ENCODE results near the gene LRRC74A. TPM values are rescaled to one million over a fixed set of nuclear protein-coding genes. Genes with fewer than 3 reads are reported as not detected.
"Not testable (repeated sequence)": the region's sequence is repeated elsewhere in the genome, so short reads cannot be mapped to it uniquely, and the experiment has no call there.

LRRC74A gene
- total RNA-seq, 1 donor from 2014 or later: not detected

GRCh38 chr14:76883447-76883846, 57.2 kb downstream of the LRRC74A start:
- intact Hi-C loops (cut with micrococcal nuclease): no loop called here

DNA sequence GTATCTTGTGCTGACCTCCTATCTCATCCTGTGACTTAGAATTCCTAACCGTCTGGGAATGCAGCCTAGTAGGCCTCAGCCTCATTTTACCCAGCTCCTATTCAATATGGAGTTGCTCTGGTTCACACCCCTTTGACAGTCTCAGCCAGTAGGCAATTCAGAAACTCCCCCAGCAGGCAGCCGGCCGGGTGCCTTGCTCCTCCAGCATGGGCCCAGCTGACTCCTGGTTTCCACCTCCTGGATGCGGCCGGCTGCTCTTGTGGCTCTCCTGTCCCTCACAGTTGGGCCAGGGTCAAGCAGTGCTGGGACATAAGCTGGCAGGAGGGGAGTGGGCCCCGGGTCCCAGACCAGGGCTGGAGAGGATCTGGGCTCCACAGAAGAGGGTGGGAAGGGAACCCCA, 58.2 kb downstream of the LRRC74A start:
- intact Hi-C loops (cut with micrococcal nuclease): no loop called here

DNA sequence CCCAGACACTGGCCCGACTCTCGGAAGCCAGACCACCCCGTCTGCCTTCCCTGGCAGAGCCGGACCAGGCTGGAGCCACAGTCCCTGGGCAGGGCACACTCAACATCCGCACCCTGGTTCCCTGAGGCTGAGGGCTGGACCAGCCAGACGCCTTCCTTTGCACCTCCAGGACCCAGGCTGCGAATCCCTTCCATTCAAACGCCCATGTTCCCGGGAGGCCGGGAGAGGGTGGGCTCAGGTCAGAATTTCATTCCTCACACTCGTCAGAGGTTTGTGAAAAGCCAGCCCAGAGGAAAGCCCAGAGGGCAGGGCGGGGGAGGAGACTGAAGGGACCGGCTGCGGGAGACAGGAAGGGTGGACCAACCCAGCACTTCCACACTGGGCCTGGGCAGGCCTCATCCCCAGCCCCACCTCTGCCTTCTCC, 58.7 kb downstream of the LRRC74A start:
- intact Hi-C loops (cut with micrococcal nuclease): no loop called here

GRCh38 chr14:76887191-76887590, 61.0 kb downstream of the LRRC74A start:
- intact Hi-C loops (cut with micrococcal nuclease): no loop called here

GRCh38 chr14:76891391-76891790, 65.2 kb downstream of the LRRC74A start:
- intact Hi-C loops (cut with micrococcal nuclease): no loop called here

DNA sequence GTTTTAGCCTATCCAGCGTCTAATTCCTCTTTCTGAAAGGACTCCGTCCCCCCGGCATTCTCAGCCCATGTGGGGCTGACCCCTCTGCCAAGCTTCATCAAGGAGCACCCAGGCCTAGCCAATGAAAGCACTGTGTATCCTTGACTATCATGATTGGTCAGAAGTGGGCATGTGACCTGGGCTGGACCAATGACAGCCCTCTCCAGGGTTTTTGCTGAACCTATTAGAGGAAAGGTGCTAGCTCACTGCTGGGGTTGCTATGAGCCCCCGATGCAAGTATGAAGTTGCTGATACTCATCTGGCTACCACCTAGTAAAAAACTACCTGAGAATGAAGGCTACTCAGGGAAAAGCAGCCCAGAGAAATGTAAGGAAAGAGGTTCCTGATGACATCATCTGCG, 68.1 kb downstream of the LRRC74A start:
- intact Hi-C loops (cut with micrococcal nuclease): no loop called here

DNA sequence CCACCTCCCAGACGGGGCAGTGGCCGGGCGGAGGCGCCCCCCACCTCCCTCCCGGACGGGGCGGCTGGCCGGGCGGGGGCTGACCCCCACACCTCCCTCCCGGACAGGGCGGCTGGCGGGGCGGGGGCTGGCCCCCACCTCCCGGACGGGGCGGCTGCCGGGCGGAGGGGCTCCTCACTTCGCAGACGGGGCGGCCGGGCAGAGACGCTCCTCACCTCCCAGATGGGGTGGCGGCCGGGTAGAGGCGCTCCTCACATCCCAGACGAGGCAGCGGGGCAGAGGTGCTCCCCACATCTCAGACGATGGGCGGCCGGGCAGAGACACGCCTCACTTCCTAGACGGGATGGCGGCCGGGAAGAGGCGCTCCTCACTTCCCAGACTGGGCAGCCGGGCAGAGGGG, 71.8 kb downstream of the LRRC74A start:
- intact Hi-C loops (cut with micrococcal nuclease): not testable (repeated sequence)

DNA sequence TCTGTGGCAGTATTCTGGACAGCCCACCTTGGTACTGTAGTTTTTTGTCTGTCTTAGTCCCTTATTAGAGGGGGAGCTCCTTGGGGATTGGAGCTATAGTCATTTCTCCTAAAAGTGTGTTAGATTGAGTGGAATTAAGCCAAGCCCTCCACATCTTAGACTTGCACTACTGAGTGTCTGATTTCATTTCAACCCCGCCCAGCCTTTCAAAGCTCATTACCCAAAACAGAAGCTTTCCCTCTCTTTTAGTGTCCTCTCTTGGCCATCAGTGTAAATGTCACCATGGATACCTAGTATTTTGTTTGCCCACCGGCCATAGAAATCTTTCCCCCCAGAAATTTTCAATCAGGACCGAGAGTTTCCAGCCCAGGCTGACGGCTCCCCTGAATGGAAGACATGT, 74.5 kb downstream of the LRRC74A start:
- intact Hi-C loops (cut with micrococcal nuclease): no loop called here

DNA sequence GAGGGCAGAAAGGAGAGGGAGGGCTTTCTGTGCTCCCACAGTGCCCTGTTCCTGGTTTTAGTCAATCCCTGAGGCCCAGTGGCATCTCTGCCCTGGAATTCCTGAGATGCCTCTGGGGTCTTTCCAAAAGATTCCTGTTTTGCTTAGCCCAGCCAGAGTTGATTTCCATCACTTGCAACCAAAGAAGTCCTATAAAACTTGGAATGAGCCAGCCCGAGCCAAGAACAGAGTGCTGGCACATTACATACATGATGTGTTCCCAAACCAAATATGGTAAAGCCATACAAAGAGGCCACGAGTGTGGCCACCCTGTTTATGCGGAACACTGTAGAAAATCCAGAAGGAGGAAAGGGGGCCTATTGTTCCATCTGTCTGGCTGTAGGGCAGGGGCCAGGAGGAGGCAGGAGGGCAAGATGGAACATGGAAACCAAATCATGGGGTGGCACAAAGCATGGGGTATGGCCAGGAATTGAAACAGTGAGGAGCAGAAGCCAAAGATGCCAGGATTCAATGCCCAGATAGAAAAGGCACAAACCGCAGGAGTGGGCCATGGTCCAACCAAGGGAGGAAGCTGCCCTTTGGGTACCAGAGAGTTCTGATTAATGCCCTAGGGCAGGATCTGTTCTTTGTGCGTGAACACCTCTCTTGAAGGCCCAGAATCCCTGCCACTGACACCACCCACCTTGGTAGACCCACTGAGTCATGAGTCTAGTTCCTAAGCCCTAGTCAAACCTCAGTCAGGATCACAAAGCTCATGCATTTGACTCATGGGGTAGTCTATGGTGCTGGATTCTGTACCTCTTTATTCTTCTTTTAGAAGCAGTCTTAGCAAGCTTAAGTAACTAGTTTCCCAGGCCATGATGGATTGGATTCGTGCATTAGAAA, 75.2 kb downstream of the LRRC74A start:
- intact Hi-C loops (cut with micrococcal nuclease): no loop called here

DNA sequence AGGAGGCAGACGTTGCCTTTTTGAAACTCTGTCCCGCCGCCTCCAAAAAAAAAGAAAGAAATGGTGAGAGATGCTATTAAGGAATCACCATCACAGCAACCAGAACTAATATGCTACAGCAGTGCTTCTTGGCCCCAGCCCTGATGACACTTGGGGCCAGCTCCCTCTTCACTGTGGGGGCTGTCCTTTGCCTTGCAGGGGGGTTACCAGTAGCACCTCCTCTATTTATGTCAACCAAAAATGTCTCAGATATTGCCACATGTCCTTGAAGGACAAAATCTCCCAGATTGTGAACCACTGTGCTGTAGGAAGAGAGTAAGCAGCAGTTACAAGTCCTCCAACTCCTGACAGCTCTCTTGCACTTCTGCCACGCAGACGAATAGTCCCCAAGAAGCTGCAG, 76.4 kb downstream of the LRRC74A start:
- intact Hi-C loops (cut with micrococcal nuclease): no loop called here

GRCh38 chr14:76904100-76904739, 78.0 kb downstream of the LRRC74A start:
- intact Hi-C loops (cut with micrococcal nuclease): no loop called here

- intact Hi-C loops (cut with micrococcal nuclease): no loop called here
These were observed 78.7 kb downstream of the LRRC74A start for GRCh38 chr14:76904740-76905569.

DNA sequence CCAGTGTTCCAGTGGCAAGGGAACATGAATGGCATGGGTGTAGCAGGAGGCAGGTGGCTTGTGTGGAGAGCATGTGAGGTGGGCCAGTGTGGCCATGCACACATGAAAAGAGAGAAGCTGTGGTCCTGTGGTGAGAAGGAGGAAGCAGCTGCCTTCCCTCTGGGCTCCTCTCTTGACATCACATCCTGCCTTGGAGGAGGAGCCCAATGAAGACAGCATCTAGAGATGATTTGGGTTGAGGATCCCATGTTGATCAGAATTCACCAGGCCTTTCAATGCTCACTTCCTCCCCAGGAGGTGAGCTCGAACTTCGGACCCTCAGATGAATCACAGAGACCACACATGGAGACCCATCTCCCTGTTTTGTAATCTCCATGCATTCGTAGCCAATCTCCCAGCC, 82.6 kb downstream of the LRRC74A start:
- intact Hi-C loops (cut with micrococcal nuclease): loop anchor here (1.0 kb wide), 1 partner anchor 115 kb away; no protein-coding TSS in a partner anchor

DNA sequence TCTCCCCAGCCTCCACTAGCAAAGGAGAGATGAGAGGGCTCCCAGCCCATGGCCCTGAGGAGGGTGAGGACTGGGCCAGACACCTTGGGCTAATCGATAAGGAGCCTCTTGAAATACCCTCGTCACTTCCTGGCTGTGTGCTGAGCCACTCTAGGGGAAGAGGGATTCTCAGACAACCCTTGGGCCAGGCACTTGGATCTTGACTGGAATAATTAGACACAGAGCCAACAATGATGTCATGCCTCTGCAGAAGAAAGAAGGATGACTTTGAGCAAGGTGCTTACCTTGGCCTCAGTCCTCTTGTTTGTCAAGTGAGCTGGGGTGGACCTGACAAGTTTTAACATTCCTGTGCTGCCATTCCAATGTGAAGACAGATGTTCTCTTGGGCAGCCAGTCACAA, 83.1 kb downstream of the LRRC74A start:
- intact Hi-C loops (cut with micrococcal nuclease): loop anchor here (1.0 kb wide), 1 partner anchor 115 kb away; no protein-coding TSS in a partner anchor

GRCh38 chr14:76910371-76910890, 84.2 kb downstream of the LRRC74A start:
- intact Hi-C loops (cut with micrococcal nuclease): loop anchor here (5.0 kb wide), 1 partner anchor 33 kb away; no protein-coding TSS in a partner anchor

DNA sequence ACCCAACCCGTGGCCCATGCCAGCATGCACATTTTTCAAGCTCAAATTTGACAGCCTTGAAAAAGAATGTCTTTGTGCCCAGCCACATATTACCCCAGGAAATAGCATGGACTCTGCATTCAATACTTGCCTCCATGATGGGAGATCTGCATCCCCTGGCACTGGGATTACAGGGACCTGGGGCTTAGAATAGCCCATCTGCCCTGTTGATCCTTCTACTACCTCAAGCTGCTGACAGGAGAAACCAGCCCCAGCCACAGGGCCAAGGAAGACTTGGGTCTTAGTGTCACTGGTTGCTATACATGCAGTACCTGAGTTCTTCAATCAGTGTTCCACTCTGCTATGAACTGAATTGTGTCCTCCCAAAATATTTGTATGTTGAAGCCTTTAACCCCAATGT, 85.3 kb downstream of the LRRC74A start:
- intact Hi-C loops (cut with micrococcal nuclease): loop anchor here (5.0 kb wide), 1 partner anchor 34 kb away; no protein-coding TSS in a partner anchor

DNA sequence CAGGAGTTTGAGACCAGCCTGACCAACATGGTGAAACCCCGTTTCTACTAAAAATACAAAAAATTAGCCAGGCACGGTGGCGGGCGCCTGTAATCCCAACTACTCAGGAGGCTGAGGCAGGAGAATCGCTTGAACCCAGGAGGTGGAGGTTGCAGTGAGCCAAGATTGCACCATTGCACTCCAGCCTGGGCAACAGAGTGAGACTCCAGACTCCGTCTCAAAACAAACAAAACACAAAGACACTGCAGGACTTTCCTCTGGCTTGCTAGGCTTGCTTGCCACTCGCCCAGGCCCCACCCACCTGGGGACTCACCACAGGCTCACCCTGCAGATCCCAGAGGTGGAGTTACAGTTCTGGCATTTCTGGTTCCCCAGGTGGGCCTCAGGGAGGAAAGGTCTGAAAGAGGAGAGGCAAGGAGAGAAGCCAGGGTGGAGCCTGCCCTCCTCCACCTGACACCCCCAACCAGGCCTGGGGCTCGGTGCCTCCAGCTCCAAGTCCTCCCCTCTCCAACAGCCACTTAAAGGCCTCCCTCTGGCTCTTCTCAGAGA, 88.4 kb downstream of the LRRC74A start:
- intact Hi-C loops (cut with micrococcal nuclease): loop anchor here (5.0 kb wide), 1 partner anchor 37 kb away; no protein-coding TSS in a partner anchor

- intact Hi-C loops (cut with micrococcal nuclease): no loop called here
These were observed 90.0 kb downstream of the LRRC74A start for GRCh38 chr14:76916040-76916715.

- intact Hi-C loops (cut with micrococcal nuclease): no loop called here
These were observed 91.0 kb downstream of the LRRC74A start for GRCh38 chr14:76917158-76917596.

- intact Hi-C loops (cut with micrococcal nuclease): no loop called here
These were observed 91.6 kb downstream of the LRRC74A start for GRCh38 chr14:76917745-76918255.

Measured in T-helper 2 cell treated with Interferon-gamma antibody and Interleukin-4, amounts not matched to agents 100 ng/mL and 5 ng/mL, for 36 hours (primary cell).